ES-I3 (cell line): ENCODE results near the gene DCT.

Source experiments
- H3K36me3 ChIP-seq: 2 replicates; pipeline ENCODE4 v1.6.1; 2013; ENCODE audit warnings: mild to moderate bottlenecking, low read length, control low read depth, moderate library complexity; ENCODE audit not compliant: insufficient read depth
- H3K4me1 ChIP-seq: 2 replicates; pipeline ENCODE4 v1.6.1; 2013; ENCODE audit warnings: mild to moderate bottlenecking, control low read depth, low read length; ENCODE audit not compliant: insufficient read depth
- H3K9ac ChIP-seq: 2 replicates; pipeline ENCODE4 v1.6.1; 2013; ENCODE audit warnings: low read depth, mild to moderate bottlenecking, low read length, moderate library complexity
- H3K9me3 ChIP-seq: 2 replicates; pipeline ENCODE4 v1.6.1; 2013; ENCODE audit warnings: mild to moderate bottlenecking, low read length, moderate library complexity; ENCODE audit not compliant: control insufficient read depth, insufficient read depth

The DCT gene

GRCh38 chr13:94427313-94427953 is 52.0 kb downstream of the DCT start:
- no peak overlapping the region for H3K9ac ChIP-seq
- H3K9me3 ChIP-seq: no peaks in the 10 kb centered on the region; the same call in 1 of the 2 replicates
- H3K36me3 ChIP-seq: no peaks in the 10 kb centered on the region
- no peaks in the 10 kb centered on the region for H3K4me1 ChIP-seq

- H3K36me3 ChIP-seq: no peaks in the 10 kb centered on the region
- H3K9ac ChIP-seq: no peak overlapping the region
- H3K9me3 ChIP-seq: no peaks in the 10 kb centered on the region
- H3K4me1 ChIP-seq: no peaks in the 10 kb centered on the region
These were observed 59.6 kb downstream of the DCT start for GRCh38 chr13:94419925-94420305.

DNA sequence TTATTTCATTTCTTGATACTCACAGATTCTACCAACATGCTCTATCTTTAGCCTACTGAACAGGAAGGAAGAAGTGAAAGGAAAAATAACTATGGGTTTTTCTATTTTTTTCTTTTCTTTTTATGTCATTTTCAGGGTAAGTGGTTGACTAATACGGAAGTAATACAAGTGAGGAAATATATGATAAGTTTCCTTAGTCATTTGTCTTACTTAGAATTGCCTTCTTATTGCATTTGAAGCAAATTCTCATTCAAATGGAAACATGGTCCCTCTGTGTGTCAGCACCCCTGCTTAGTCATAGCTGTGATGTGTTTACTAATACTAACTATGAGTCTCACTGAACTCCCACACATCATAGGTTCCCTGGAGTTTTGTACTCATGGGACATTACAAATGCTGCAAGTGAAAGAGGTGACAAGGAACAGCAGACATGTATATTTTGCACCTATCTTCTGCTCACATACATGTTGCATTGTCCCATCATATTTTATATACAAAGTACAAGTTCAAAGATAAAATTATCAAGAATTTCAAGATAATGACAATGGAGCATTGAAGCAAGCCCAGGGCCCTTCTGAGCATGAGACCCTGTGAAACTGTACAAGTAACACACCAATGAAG is 60.1 kb downstream of the DCT start:
- Histone ChIP-seq H3K9me3 (no peaks in the 10 kb centered on the region), H3K9ac (no peak overlapping the region), H3K36me3 (no peaks in the 10 kb centered on the region), H3K4me1 (no peaks in the 10 kb centered on the region)

DNA sequence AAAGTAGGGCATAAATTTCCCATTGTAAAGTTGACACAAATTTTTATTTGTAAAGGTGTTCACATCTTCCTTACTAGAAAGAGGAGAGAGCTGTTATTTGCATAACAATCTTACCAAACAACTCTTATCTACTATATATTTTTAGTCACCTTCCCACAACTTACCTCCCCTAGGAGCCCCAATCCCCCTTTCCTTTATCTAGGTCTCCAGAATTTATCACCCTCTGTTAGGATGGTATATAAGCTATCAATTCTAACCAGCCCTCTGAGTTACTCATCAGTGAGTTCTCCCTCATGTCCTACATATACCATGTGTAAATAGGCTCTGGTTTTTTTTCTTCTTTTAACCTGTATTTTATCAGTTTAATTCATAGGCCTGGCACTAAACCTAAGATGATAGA is 62.2 kb downstream of the DCT start:
- H3K9me3 ChIP-seq: no peaks in the 10 kb centered on the region
- no peaks in the 10 kb centered on the region for H3K4me1 ChIP-seq

GRCh38 chr13:94416454-94417080 is 62.9 kb downstream of the DCT start:
- Histone ChIP-seq H3K4me1 (no peaks in the 10 kb centered on the region), H3K9ac (no peak overlapping the region), H3K36me3 (no peaks in the 10 kb centered on the region), H3K9me3 (no peaks in the 10 kb centered on the region)

More for the DNA sequence above, 62.2 kb downstream of the DCT start:
- no peak overlapping the region for H3K9ac ChIP-seq
- no peaks in the 10 kb centered on the region for H3K36me3 ChIP-seq

DNA sequence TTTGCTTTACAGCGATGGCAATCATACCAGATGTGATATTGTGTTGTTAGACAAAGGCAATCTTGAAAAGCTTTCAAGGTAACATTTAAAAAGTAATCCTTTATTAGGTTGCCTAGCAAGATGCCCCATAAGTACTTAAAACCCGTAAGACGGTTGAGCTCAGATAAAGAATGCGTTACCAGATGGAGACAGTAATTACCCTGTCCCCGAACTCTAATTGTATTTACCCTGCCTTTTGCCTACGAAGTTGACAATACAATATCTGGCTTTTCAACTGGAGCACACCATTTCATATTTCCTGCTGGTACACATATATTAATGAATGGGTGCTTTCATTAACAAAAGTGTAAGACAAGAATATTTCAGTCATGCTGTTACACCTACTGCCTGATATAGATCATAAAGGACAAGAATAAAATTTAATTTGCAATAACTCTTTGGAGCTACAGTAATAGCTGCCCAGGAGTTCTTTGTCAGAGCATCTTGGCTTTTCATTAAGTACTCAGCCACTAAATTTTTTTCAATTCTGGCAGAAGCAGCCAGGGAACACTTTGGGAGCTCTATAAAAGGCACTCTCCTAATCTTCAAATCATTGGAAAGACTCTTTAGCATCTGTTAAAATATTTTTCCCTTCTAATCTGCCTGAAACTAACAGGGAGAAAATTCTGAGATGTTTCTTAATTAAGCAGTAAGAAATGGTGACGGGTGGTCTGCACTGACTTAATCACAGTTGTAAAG is 63.8 kb downstream of the DCT start:
- H3K9ac ChIP-seq: no peak overlapping the region
- no peaks in the 10 kb centered on the region for H3K9me3 ChIP-seq
- H3K4me1 ChIP-seq: no peaks in the 10 kb centered on the region
- no peaks in the 10 kb centered on the region for H3K36me3 ChIP-seq

GRCh38 chr13:94414708-94415107 is 64.8 kb downstream of the DCT start:
- Histone ChIP-seq H3K36me3 (no peaks in the 10 kb centered on the region), H3K4me1 (no peaks in the 10 kb centered on the region), H3K9me3 (no peaks in the 10 kb centered on the region), H3K9ac (no peak overlapping the region)

- Histone ChIP-seq H3K36me3 (no peaks in the 10 kb centered on the region), H3K9ac (no peak overlapping the region), H3K4me1 (no peaks in the 10 kb centered on the region), H3K9me3 (no peaks in the 10 kb centered on the region)
These were observed 65.3 kb downstream of the DCT start for GRCh38 chr13:94414141-94414540.

DNA sequence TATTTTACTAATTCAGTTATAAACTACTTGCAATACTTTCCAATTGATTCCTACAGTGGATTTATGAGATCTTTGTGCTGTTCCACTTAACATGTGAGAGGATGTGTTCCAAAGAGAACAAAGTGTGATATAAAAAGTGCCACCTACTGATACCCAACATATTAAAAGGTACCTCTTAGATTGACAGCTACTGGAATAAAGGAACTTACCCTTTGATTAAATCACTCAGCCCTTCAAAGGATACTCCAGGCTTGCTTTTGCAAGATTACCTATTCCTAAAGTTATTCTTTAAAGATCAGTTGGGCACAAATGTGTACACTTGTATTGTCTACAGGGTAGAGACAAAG is 65.9 kb downstream of the DCT start:
- H3K4me1 ChIP-seq: no peaks in the 10 kb centered on the region
- H3K36me3 ChIP-seq: no peaks in the 10 kb centered on the region
- H3K9ac ChIP-seq: no peak overlapping the region
- H3K9me3 ChIP-seq: no peaks in the 10 kb centered on the region

DNA sequence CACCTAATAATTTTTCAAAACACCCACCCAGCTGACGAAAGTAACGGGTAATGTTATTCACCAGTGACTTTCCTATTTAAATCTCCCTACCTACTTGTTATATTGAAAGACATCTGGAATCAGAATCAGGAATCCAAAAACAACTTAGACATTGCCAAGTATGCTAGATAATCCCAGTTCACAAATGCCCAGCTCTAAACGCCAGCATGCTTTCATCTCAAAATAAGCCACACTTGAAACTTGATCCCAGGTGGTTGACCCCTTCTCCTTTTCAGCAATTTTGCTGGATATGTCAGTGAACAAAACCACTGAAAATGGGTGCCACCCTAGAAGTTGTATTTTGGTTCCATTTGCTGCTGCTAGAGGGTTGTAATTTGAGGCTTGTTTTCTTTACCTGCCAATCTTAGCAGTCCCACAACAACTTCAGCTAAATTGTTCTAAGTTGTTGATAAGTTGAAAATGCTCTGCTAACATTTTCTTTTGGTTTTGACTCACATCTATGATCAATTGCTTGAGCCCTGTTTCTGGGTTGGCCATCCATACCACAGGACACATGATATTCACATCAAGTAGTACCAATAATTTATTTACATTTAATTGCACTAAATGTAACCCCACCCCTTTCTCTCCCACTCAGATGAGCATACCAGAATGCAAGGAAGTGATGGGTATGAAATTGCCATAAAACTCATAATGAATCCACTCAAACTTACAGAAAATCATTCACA is 66.4 kb downstream of the DCT start:
- Histone ChIP-seq H3K4me1 (no peaks in the 10 kb centered on the region), H3K9me3 (no peaks in the 10 kb centered on the region), H3K9ac (no peak overlapping the region), H3K36me3 (no peaks in the 10 kb centered on the region)

DNA sequence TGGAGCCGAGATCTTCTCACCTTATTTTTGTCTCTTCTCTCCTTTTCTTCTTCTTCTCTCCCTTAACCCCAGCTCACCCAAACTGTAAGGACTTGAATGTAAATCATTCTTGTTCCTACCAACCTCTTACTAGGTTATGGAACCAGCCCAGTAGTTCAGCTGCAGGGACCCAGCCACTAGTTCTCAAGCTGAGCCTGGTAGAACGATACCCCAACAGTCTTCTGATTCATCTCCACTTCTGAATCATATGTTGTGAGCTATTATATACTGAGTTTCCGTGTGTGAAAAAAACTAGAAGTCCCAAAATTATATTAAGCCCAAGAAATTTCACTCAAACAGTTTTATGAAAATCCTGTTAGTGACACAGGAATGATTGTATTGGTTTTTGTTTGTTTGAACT is 67.7 kb downstream of the DCT start:
- Histone ChIP-seq H3K9me3 (no peaks in the 10 kb centered on the region), H3K36me3 (no peaks in the 10 kb centered on the region), H3K9ac (no peak overlapping the region), H3K4me1 (no peaks in the 10 kb centered on the region)

DNA sequence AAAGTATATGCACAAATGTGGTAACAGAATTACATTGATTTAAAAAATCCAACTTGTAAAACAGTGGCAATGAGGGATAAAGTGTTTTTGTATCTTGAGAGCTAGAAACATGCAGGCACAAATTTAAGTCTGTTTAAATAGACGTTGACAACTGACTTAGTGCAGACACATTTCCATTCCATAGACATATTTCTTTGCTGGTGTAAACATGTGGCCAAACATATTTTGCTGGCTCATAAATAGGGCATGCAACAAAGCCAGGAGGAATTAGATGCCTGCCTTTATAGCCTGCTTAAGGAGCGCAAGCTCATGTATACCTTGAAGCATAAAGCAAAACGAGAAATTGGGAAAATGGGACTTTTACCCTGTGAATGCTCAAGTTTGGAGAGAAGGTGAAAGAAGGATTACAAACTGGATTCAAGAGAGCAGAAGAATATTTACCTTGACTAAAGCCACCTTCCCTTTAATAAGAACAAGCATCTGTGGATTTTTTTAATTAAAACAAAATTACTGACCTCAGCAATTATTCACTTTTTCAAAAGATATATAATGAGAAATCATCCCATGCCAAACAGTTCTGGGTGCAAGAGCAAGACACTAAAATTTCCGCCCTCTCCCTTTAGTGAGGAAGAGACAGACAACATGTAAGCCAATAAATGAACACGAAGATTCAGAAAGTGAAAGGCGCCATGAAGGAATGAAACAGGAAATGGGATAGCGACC is 71.0 kb downstream of the DCT start:
- Histone ChIP-seq H3K9me3 (no peaks in the 10 kb centered on the region), H3K9ac (no peak overlapping the region), H3K4me1 (no peaks in the 10 kb centered on the region)

DNA sequence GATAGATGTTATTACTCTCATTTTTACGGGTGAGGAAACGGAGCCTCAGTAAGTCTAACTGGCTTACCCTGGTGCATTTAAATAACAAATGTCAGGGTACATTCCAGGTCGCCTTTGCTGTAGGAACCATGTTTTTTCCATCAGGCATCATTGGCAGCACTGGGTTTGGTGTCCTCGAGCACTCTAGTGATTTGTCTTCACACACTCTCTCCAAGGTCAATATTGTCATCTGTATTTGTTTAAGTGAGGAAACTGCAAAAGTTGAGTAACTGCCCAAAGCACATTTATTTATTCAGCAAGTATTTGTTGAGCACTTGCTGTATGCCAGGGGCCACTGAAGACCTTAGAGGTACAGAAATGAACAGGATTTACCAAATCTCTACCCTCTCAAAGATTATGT is 78.6 kb downstream of the DCT start:
- Histone ChIP-seq H3K36me3 (no peaks in the 10 kb centered on the region), H3K9ac (no peak overlapping the region), H3K4me1 (0 out of 2 replicates have a peak, but pooled peaks cover 3% of the 10 kb centered on the region), H3K9me3 (no peaks in the 10 kb centered on the region)

More for the DNA sequence above, 71.0 kb downstream of the DCT start:
- no peaks in the 10 kb centered on the region for H3K36me3 ChIP-seq

DNA sequence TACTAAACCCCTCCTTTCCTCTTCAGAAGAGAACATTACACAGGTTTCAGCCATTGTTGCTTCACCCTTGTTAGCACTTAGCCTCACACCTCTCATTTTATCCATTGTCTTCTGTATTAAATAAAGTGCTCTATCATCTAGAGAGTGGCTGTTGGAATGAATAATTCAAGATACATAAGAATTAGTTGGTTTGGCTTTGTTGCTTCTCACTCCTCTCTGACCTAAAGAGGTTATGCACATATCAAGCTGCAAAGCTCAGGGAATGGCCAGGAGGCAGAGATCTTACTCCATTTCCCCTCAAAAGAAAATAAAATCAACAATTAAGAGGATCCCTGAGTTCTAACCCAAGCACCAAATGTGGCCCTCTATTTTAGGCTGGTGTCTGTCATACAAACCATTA is 79.7 kb downstream of the DCT start:
- Histone ChIP-seq H3K36me3 (no peaks in the 10 kb centered on the region), H3K4me1 (0 out of 2 replicates have a peak, but pooled peaks cover 3% of the 10 kb centered on the region), H3K9ac (no peak overlapping the region), H3K9me3 (no peaks in the 10 kb centered on the region)
